Neural cell (in vitro differentiated cells): ENCODE measurements around the gene CCS.

Source experiments
- CTCF ChIP-seq: fragments of 450-650 bp; IDR thresholded peaks from 2 replicates; pipeline ENCODE4 v1.5.1; 2014; ENCODE audit warnings: antibody characterized with exemption, mild to moderate bottlenecking, moderate library complexity; ENCODE audit not compliant: poor library complexity, severe bottlenecking
- EZH2 ChIP-seq: fragments of 200-600, 300-800 bp; shearing (Covaris generic), sonication (generic); IDR thresholded peaks from 2 replicates; pipeline ENCODE4 v1.6.1; 2014; ENCODE audit warnings: antibody characterized with exemption, low read length, borderline replicate concordance, mild to moderate bottlenecking; ENCODE audit not compliant: insufficient read depth, poor library complexity, severe bottlenecking
- MXI1 ChIP-seq: fragments of 450-650 bp; conservative IDR thresholded peaks from 2 replicates; pipeline ENCODE4 v1.6.1; 2014; ENCODE audit warnings: antibody characterized with exemption, mild to moderate bottlenecking; ENCODE audit not compliant: poor library complexity, severe bottlenecking
- POLR2AphosphoS5 ChIP-seq: IDR thresholded peaks from 2 replicates; pipeline ENCODE4 v1.6.1; 2012
- REST ChIP-seq: IDR thresholded peaks from 2 replicates; pipeline ENCODE4 v1.6.1; 2012; ENCODE audit warnings: borderline replicate concordance

DNA sequence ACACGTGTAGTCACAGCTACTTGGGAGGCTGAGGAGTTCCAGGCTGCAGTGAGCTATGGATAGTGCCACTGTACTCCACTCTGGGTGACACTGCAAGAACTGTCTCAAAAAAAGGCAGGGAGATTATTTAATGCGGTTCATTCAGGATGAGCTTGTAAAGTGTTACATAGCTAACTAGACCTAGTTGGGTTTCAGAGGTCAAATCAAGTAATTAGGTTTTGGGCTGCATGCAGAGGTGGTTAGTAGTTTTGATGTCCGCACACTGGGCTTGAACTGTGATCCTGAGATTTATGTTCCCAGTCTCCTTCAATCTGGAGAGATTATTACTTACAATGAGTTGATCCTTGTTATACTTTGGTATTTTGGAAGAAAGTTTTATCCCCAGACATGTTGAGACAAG is 43.4 kb downstream of the CCS start:
- TF ChIP-seq CTCF (no peak), MXI1 (no peak), REST (no peak), POLR2AphosphoS5 (no peak), EZH2 (no peak)
